Measurements from ENCODE around the gene SWI5. TPM values are rescaled to one million over a fixed set of nuclear protein-coding genes. Genes with fewer than 3 reads are reported as not detected.

SWI5 gene
- total and polyA plus RNA-seq, 9 of the 15 experiments (the other 6 are each of a cell fraction or from before 2014, with no cell fraction given): 62.8 to 133 (median 95.9) TPM

DNA sequence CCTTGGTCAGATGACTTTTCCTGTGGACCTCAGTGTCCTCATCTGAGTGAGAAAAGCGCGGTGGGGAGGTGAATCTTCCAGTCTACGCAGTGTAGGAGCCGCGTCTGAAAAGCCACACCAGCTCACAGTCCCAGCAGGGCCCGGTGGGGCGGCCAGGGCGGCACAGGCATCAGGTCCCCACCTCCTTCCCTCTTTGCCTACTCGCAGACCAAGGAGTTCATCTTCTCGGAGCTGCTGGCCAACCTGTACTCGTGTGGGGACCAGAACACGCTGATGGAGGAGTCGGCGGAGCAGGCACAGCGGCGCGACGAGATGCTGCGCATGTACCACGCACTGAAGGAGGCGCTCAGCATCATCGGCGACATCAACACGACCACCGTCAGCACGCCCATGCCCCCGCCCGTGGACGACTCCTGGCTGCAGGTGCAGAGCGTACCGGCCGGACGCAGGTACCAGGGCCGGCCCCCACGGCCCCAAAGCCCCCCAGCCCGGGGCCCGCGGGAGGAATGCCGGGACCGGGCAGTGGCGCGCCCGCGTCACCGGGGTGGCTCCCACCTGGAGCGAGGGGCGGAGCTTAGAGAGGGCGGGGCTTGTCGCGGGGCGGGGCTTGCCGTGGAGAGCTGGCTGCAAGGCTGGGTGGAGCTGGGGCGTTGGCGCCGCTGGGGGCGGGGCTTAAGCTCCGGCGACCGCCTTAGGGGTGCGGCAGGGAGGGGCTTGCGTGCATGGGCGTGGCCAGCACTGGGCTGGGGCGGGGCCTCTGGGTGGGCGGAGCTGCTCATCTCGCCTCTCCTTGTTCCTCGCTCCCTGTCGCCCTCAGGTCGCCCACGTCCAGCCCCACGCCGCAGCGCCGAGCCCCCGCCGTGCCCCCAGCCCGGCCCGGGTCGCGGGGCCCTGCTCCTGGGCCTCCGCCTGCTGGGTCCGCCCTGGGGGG is 25.9 kb upstream of the SWI5 start (continued):
- TF ChIP-seq, protein P1, sequence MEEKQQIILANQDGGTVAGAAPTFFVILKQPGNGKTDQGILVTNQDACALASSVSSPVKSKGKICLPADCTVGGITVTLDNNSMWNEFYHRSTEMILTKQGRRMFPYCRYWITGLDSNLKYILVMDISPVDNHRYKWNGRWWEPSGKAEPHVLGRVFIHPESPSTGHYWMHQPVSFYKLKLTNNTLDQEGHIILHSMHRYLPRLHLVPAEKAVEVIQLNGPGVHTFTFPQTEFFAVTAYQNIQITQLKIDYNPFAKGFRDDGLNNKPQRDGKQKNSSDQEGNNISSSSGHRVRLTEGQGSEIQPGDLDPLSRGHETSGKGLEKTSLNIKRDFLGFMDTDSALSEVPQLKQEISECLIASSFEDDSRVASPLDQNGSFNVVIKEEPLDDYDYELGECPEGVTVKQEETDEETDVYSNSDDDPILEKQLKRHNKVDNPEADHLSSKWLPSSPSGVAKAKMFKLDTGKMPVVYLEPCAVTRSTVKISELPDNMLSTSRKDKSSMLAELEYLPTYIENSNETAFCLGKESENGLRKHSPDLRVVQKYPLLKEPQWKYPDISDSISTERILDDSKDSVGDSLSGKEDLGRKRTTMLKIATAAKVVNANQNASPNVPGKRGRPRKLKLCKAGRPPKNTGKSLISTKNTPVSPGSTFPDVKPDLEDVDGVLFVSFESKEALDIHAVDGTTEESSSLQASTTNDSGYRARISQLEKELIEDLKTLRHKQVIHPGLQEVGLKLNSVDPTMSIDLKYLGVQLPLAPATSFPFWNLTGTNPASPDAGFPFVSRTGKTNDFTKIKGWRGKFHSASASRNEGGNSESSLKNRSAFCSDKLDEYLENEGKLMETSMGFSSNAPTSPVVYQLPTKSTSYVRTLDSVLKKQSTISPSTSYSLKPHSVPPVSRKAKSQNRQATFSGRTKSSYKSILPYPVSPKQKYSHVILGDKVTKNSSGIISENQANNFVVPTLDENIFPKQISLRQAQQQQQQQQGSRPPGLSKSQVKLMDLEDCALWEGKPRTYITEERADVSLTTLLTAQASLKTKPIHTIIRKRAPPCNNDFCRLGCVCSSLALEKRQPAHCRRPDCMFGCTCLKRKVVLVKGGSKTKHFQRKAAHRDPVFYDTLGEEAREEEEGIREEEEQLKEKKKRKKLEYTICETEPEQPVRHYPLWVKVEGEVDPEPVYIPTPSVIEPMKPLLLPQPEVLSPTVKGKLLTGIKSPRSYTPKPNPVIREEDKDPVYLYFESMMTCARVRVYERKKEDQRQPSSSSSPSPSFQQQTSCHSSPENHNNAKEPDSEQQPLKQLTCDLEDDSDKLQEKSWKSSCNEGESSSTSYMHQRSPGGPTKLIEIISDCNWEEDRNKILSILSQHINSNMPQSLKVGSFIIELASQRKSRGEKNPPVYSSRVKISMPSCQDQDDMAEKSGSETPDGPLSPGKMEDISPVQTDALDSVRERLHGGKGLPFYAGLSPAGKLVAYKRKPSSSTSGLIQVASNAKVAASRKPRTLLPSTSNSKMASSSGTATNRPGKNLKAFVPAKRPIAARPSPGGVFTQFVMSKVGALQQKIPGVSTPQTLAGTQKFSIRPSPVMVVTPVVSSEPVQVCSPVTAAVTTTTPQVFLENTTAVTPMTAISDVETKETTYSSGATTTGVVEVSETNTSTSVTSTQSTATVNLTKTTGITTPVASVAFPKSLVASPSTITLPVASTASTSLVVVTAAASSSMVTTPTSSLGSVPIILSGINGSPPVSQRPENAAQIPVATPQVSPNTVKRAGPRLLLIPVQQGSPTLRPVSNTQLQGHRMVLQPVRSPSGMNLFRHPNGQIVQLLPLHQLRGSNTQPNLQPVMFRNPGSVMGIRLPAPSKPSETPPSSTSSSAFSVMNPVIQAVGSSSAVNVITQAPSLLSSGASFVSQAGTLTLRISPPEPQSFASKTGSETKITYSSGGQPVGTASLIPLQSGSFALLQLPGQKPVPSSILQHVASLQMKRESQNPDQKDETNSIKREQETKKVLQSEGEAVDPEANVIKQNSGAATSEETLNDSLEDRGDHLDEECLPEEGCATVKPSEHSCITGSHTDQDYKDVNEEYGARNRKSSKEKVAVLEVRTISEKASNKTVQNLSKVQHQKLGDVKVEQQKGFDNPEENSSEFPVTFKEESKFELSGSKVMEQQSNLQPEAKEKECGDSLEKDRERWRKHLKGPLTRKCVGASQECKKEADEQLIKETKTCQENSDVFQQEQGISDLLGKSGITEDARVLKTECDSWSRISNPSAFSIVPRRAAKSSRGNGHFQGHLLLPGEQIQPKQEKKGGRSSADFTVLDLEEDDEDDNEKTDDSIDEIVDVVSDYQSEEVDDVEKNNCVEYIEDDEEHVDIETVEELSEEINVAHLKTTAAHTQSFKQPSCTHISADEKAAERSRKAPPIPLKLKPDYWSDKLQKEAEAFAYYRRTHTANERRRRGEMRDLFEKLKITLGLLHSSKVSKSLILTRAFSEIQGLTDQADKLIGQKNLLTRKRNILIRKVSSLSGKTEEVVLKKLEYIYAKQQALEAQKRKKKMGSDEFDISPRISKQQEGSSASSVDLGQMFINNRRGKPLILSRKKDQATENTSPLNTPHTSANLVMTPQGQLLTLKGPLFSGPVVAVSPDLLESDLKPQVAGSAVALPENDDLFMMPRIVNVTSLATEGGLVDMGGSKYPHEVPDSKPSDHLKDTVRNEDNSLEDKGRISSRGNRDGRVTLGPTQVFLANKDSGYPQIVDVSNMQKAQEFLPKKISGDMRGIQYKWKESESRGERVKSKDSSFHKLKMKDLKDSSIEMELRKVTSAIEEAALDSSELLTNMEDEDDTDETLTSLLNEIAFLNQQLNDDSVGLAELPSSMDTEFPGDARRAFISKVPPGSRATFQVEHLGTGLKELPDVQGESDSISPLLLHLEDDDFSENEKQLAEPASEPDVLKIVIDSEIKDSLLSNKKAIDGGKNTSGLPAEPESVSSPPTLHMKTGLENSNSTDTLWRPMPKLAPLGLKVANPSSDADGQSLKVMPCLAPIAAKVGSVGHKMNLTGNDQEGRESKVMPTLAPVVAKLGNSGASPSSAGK (IDR thresholded peaks at IDR 0.05): no peak
- TF ChIP-seq DEAF1 (CRISPR knock-in tag; IDR thresholded peaks at IDR 0.05) (no peak), ESRRA (IDR thresholded peaks at IDR 0.05; ENCODE audit: borderline replicate concordance, low read depth) (no peak), SIN3B (IDR thresholded peaks at IDR 0.05; ENCODE audit: low read depth) (no peak), HMG20A (CRISPR knock-in tag; conservative IDR thresholded peaks at IDR 0.05) (no peak), ERF (CRISPR knock-in tag; IDR thresholded peaks at IDR 0.05) (peak; percentile 51), FOXM1 (IDR thresholded peaks at IDR 0.05; ENCODE audit: low read depth) (no peak), FOXM1 (CRISPR knock-in tag; IDR thresholded peaks at IDR 0.05; ENCODE audit: low read depth) (no peak)
